Measurements from ENCODE around the gene NDUFB6. TPM values are rescaled to one million over a fixed set of nuclear protein-coding genes. Genes with fewer than 3 reads are reported as not detected.

The NDUFB6 gene
- total RNA-seq, 1 experiment from 2014 or later = 86.4 TPM

Other genes with a start within 250 kb of the NDUFB6 start
- 27.9 and 29.2 TPM in 2 replicates for gene ACO1, start 188.5 kb downstream of the NDUFB6 start, total RNA-seq (2014; rRNA removed; shearing (Covaris generic); ENCODE audit: low replicate concordance)
- 3.5 and 3.8 TPM in 2 replicates for gene RIGI, start 47.0 kb downstream of the NDUFB6 start, total RNA-seq (2014; rRNA removed; shearing (Covaris generic); ENCODE audit: low replicate concordance)
- gene SMIM27, start 20.8 kb downstream of the NDUFB6 start, total RNA-seq (2014; rRNA removed; shearing (Covaris generic); ENCODE audit: low replicate concordance) = 1.7 TPM in 1 of 2 replicates, not detected in the other
- gene TOPORS, start 20.6 kb downstream of the NDUFB6 start, total RNA-seq (2014; rRNA removed; shearing (Covaris generic); ENCODE audit: low replicate concordance) = 7.8 and 9.4 TPM in 2 replicates
- gene TAF1L, start 62.5 kb upstream of the NDUFB6 start, total RNA-seq (2014; rRNA removed; shearing (Covaris generic); ENCODE audit: low replicate concordance) = not detected in 2 replicates
- not detected in 2 replicates for gene TMEM215, start 210.4 kb upstream of the NDUFB6 start, total RNA-seq (2014; rRNA removed; shearing (Covaris generic); ENCODE audit: low replicate concordance)

All from MG63 (cell line).